KBM-7 (cell line): ENCODE data around the gene DSCAML1.

Source experiments
- DNase-seq: peaks from one replicate; pipeline ENCODE4 v3.0.0-alpha.2; 2015
- in situ Hi-C: fragments of 300-500 bp; cut with MboI; formaldehyde crosslinking; loops from 2 replicates; pipeline ENCODE4 v1.14.3; 2020; ENCODE audit warnings: low sequenced_read_pairs, low pct_unique_long_range_greater_than_20kb, mixed read lengths

Gene DSCAML1

GRCh38 chr11:117511931-117512539, 285.0 kb downstream of the DSCAML1 start:
- peak; percentile 43 for DNase-seq
- in situ Hi-C loops: no loop called here

- in situ Hi-C loops: no loop called here
- no peak for DNase-seq
Measured at GRCh38 chr11:117511483-117511930, 285.5 kb downstream of the DSCAML1 start.

GRCh38 chr11:117510646-117511045, 286.4 kb downstream of the DSCAML1 start:
- no peak for DNase-seq
- in situ Hi-C loops: no loop called here

- no peak for DNase-seq
- in situ Hi-C loops: no loop called here
Measured at GRCh38 chr11:117509543-117509942, 287.5 kb downstream of the DSCAML1 start.

GRCh38 chr11:117506971-117507370, 290.0 kb downstream of the DSCAML1 start:
- in situ Hi-C loops: no loop called here

GRCh38 chr11:117505285-117505970, 291.6 kb downstream of the DSCAML1 start:
- in situ Hi-C loops: no loop called here
- DNase-seq: no peak

More at GRCh38 chr11:117506971-117507370, 290.0 kb downstream of the DSCAML1 start:
- DNase-seq: no peak

GRCh38 chr11:117502779-117503100, 294.3 kb downstream of the DSCAML1 start:
- in situ Hi-C loops: no loop called here

GRCh38 chr11:117502015-117502778, 294.8 kb downstream of the DSCAML1 start:
- in situ Hi-C loops: no loop called here
- DNase-seq: no peak

More at GRCh38 chr11:117502779-117503100, 294.3 kb downstream of the DSCAML1 start:
- DNase-seq: no peak

- no peak for DNase-seq
- in situ Hi-C loops: no loop called here
Measured at GRCh38 chr11:117501237-117501898, 295.6 kb downstream of the DSCAML1 start.

GRCh38 chr11:117498791-117499190, 298.2 kb downstream of the DSCAML1 start:
- no peak for DNase-seq
- in situ Hi-C loops: no loop called here

GRCh38 chr11:117497206-117497951, 299.6 kb downstream of the DSCAML1 start:
- in situ Hi-C loops: no loop called here
- no peak for DNase-seq

GRCh38 chr11:117495357-117495756, 301.7 kb downstream of the DSCAML1 start:
- DNase-seq: no peak
- in situ Hi-C loops: no loop called here

GRCh38 chr11:117492578-117493251, 304.3 kb downstream of the DSCAML1 start:
- in situ Hi-C loops: no loop called here
- no peak for DNase-seq

- in situ Hi-C loops: no loop called here
- DNase-seq: no peak
Measured at GRCh38 chr11:117490911-117491310, 306.1 kb downstream of the DSCAML1 start.

GRCh38 chr11:117489999-117490679, 306.9 kb downstream of the DSCAML1 start:
- in situ Hi-C loops: no loop called here
- DNase-seq: peak; percentile 36

GRCh38 chr11:117488996-117489952, 307.7 kb downstream of the DSCAML1 start:
- in situ Hi-C loops: no loop called here
- no peak for DNase-seq

GRCh38 chr11:117486059-117486458, 311.0 kb downstream of the DSCAML1 start:
- in situ Hi-C loops: no loop called here
- no peak for DNase-seq
